Measurements from ENCODE around the gene SMIM35. TPM values are rescaled to one million over a fixed set of nuclear protein-coding genes. Genes with fewer than 3 reads are reported as not detected.

SMIM35 gene
- total RNA-seq, 1 donor from 2014 or later, result not detected

DNA sequence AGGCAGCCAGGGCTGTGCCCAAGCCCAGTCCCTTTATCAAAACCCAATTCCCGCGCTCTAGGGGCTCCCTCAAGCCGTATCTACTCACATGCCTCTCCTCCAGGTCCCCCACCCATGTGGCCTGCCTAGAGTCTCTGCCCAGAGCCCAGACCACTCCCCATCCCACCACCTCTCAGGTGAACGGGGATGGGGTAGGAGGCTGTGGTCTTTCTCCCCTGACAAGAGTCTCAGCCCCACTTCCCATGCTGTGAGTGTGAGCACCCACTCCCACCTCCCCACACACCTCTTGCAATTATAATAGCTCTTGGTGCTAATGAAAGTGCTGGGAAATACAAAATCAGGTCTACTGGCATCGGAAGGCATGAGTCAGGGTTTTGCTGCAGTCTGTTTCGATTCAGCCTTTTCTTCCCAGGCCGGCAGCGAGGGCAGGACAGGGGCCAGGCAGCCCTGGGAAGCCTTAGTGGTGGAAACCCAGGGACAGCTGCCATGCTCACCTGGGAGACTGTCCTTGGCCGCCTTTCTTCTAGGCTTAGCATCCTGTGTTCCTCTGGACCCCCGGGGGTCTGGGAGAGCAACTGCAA, 26.6 kb downstream of the SMIM35 start:
- Histone ChIP-seq H3K9me3 (ENCODE audit: control insufficient read depth in 3 of 3, low read length in 3 of 3) (no peaks in the 10 kb centered on the region), H3K4me3 (ENCODE audit: low read length in 3 of 3) (no peak overlapping the region), H3K36me3 (ENCODE audit: control insufficient read depth in 3 of 3, insufficient read depth in 3 of 3, low read length in 3 of 3) (no peaks in the 10 kb centered on the region), H3K4me1 (ENCODE audit: control insufficient read depth in 3 of 3, insufficient read depth in 3 of 3, low read length in 3 of 3) (peaks cover 10 to 25% (median 24%) of the 10 kb centered on the region in 3 donors), H3K27me3 (ENCODE audit: control insufficient read depth in 3 of 3, insufficient read depth in 3 of 3, low read length in 3 of 3) (peaks cover 0 to 5% (median 3%) of the 10 kb centered on the region in 3 donors), H3K9ac (ENCODE audit: low read depth in 1 of 3, low read length in 3 of 3) (no peak overlapping the region), H3K27ac (ENCODE audit: low read depth, low read length) (peak overlapping the region; percentile 5)

DNA sequence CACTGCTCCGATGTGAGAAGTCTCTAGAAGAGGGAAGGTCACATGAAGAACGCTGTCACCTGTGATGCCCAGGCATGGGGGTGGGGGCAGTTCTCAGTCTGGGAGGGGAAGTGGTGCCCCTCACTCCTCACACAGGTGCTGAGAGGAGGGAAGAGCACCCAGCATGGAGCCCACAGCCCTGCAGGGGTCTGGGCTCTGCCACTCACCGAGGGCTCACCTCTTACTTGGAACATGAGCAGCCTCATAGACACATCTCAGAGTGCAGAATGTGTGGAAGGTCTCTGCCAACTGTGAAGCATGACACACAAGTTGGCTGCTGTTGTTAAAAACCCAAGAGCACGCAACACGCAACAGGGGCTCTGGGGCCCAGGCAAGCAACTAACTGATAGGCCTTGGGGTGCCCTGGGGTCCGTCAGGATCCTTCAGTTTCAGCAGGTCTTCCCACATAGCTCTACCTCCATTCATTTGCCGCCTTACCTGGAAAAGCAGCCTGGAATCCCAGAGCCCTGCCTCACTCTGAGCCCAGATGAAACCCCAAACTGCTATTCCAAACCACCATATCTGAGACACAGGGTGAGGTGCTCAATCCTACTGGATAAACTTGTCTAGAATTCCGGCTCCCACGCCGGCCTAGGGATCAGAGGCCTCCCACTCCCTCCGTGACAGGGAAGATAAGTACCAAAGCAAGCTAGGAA, 27.4 kb downstream of the SMIM35 start:
- Histone ChIP-seq H3K9me3 (ENCODE audit: control insufficient read depth in 3 of 3, low read length in 3 of 3) (no peaks in the 10 kb centered on the region), H3K27ac (ENCODE audit: low read depth, low read length) (no peak overlapping the region), H3K9ac (ENCODE audit: low read depth in 1 of 3, low read length in 3 of 3) (no peak overlapping the region), H3K36me3 (ENCODE audit: control insufficient read depth in 3 of 3, insufficient read depth in 3 of 3, low read length in 3 of 3) (no peaks in the 10 kb centered on the region), H3K4me3 (ENCODE audit: low read length in 3 of 3) (no peak overlapping the region), H3K4me1 (ENCODE audit: control insufficient read depth in 3 of 3, insufficient read depth in 3 of 3, low read length in 3 of 3) (peaks cover 10 to 25% (median 24%) of the 10 kb centered on the region in 3 donors), H3K27me3 (ENCODE audit: control insufficient read depth in 3 of 3, insufficient read depth in 3 of 3, low read length in 3 of 3) (peaks cover 0 to 5% (median 0%) of the 10 kb centered on the region in 3 donors)

GRCh38 chr11:118058311-118059245, 28.2 kb downstream of the SMIM35 start:
- peaks cover 0 to 5% (median 0%) of the 10 kb centered on the region in 3 donors for H3K27me3 ChIP-seq (ENCODE audit: control insufficient read depth in 3 of 3, insufficient read depth in 3 of 3, low read length in 3 of 3)
- H3K9ac ChIP-seq (ENCODE audit: low read depth in 1 of 3, low read length in 3 of 3), result peak overlapping the region in 1 of 3 donors; percentile 25
- H3K4me3 ChIP-seq (ENCODE audit: low read length in 3 of 3), result no peak overlapping the region
- H3K27ac ChIP-seq (ENCODE audit: low read depth, low read length), result no peak overlapping the region
- peaks cover 10 to 25% (median 24%) of the 10 kb centered on the region in 3 donors for H3K4me1 ChIP-seq (ENCODE audit: control insufficient read depth in 3 of 3, insufficient read depth in 3 of 3, low read length in 3 of 3)
- no peaks in the 10 kb centered on the region for H3K9me3 ChIP-seq (ENCODE audit: control insufficient read depth in 3 of 3, low read length in 3 of 3)
- H3K36me3 ChIP-seq (ENCODE audit: control insufficient read depth in 3 of 3, insufficient read depth in 3 of 3, low read length in 3 of 3), result no peaks in the 10 kb centered on the region

DNA sequence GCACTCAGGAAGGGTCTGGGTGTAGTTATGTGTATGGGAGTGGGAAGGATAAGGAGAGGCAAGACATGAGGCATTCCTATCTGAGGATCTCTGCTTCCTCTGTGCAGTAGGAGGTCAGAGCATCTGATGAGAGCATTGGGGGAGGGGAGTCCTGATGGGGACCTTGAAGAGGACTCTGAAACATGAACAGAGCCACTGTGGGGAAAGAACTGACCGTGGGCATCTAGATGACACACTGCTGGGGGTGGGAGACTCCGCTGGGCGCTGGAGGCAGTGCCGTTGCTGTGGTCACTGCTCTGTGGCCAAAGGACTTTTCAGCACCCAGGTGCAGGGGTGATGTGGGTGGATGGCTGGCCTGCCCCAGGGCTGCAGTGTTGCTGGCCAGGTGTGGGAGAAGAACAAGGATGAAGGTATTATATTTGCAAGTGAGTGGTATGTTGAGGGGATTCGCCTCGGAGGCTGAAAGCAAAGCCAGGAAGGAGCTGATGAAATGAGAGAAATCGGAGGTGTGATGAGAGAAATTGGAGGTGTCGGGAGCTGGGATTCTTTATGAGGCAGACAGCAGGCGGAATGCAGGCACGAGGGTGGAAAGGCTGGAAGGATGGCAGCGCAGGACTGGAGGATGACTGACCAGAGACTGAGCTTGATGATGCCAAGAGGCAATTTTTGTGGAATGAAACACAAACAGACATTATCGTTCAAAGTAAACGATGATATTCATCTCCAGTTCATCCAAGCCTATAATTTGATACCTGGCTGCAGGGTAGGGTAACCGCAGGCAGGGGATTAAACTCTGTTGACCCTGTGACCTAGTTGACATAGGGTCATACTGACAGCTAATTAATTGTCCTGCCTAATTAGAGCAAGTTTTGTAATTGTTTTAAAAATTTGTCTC, 29.3 kb downstream of the SMIM35 start:
- Histone ChIP-seq H3K36me3 (ENCODE audit: control insufficient read depth in 3 of 3, insufficient read depth in 3 of 3, low read length in 3 of 3) (no peaks in the 10 kb centered on the region), H3K9ac (ENCODE audit: low read depth in 1 of 3, low read length in 3 of 3) (no peak overlapping the region), H3K4me1 (ENCODE audit: control insufficient read depth in 3 of 3, insufficient read depth in 3 of 3, low read length in 3 of 3) (peaks cover 10 to 26% (median 25%) of the 10 kb centered on the region in 3 donors), H3K9me3 (ENCODE audit: control insufficient read depth in 3 of 3, low read length in 3 of 3) (no peaks in the 10 kb centered on the region), H3K27me3 (ENCODE audit: control insufficient read depth in 3 of 3, insufficient read depth in 3 of 3, low read length in 3 of 3) (peaks cover 0 to 5% (median 0%) of the 10 kb centered on the region in 3 donors), H3K4me3 (ENCODE audit: low read length in 3 of 3) (no peak overlapping the region), H3K27ac (ENCODE audit: low read depth, low read length) (no peak overlapping the region)

- Histone ChIP-seq H3K9ac (ENCODE audit: low read depth in 1 of 3, low read length in 3 of 3) (no peak overlapping the region), H3K4me3 (ENCODE audit: low read length in 3 of 3) (no peak overlapping the region), H3K27me3 (ENCODE audit: control insufficient read depth in 3 of 3, insufficient read depth in 3 of 3, low read length in 3 of 3) (peaks cover 0 to 5% (median 0%) of the 10 kb centered on the region in 3 donors), H3K36me3 (ENCODE audit: control insufficient read depth in 3 of 3, insufficient read depth in 3 of 3, low read length in 3 of 3) (no peaks in the 10 kb centered on the region), H3K4me1 (ENCODE audit: control insufficient read depth in 3 of 3, insufficient read depth in 3 of 3, low read length in 3 of 3) (peaks cover 10 to 26% (median 21%) of the 10 kb centered on the region in 3 donors), H3K9me3 (ENCODE audit: control insufficient read depth in 3 of 3, low read length in 3 of 3) (no peaks in the 10 kb centered on the region), H3K27ac (ENCODE audit: low read depth, low read length) (no peak overlapping the region)
Observed at GRCh38 chr11:118056806-118057205, 30.0 kb downstream of the SMIM35 start.

- no peaks in the 10 kb centered on the region for H3K9me3 ChIP-seq (ENCODE audit: control insufficient read depth in 3 of 3, low read length in 3 of 3)
- peaks cover 5 to 18% (median 13%) of the 10 kb centered on the region in 3 donors for H3K4me1 ChIP-seq (ENCODE audit: control insufficient read depth in 3 of 3, insufficient read depth in 3 of 3, low read length in 3 of 3)
- H3K4me3 ChIP-seq (ENCODE audit: low read length in 3 of 3), result no peak overlapping the region
- H3K27me3 ChIP-seq (ENCODE audit: control insufficient read depth in 3 of 3, insufficient read depth in 3 of 3, low read length in 3 of 3), result peaks cover 0 to 5% (median 0%) of the 10 kb centered on the region in 3 donors
- no peak overlapping the region for H3K27ac ChIP-seq (ENCODE audit: low read depth, low read length)
- H3K36me3 ChIP-seq (ENCODE audit: control insufficient read depth in 3 of 3, insufficient read depth in 3 of 3, low read length in 3 of 3), result no peaks in the 10 kb centered on the region
- H3K9ac ChIP-seq (ENCODE audit: low read depth in 1 of 3, low read length in 3 of 3), result no peak overlapping the region
Observed at GRCh38 chr11:118055966-118056365, 30.8 kb downstream of the SMIM35 start.

DNA sequence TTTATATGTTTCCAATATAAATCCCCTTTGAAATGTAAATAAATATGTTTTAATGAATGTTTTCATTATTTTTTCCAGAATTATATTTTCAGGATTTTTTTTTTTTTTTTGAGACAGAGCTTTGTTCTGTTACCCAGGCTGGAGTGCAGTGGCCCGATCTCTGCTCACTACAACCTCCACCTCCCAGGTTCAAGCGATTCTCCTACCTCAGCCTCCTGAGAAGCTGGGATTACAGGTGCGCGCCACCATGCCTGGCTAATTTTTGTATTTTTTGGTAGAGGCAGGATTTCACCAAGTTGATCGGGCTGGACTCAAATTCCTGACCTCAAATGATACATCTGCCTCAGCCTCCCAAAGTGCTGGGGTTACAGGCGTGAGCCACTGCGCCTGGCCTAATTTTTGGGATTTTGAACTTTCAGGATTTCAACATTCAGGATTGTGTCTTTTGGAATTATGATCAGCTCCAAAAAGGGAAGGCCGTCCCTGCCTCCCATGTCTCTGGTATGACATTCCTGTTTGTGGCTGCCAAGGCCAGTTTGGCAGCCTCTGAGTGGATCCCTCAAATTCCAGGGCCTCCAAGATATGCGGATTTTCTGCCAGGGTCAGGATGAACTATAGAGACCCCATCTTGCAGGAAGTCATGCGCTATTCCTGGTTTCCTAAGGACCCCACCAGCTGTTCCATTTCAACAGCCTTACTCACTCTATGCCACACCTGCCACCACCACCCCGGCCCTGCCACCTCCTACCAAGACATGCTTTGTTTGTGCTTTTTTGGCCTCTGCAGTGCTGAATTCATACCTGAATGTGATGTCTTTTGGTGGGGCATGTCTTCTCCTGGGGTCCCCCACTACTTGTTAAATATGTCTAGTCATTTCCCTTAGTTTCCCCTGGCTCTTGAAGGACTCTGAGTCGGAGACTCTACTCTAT, 31.8 kb downstream of the SMIM35 start:
- Histone ChIP-seq H3K9ac (ENCODE audit: low read depth in 1 of 3, low read length in 3 of 3) (no peak overlapping the region), H3K4me3 (ENCODE audit: low read length in 3 of 3) (no peak overlapping the region), H3K4me1 (ENCODE audit: control insufficient read depth in 3 of 3, insufficient read depth in 3 of 3, low read length in 3 of 3) (peaks cover 0 to 9% (median 4%) of the 10 kb centered on the region in 3 donors), H3K27me3 (ENCODE audit: control insufficient read depth in 3 of 3, insufficient read depth in 3 of 3, low read length in 3 of 3) (peaks cover 0 to 7% (median 0%) of the 10 kb centered on the region in 3 donors), H3K9me3 (ENCODE audit: control insufficient read depth in 3 of 3, low read length in 3 of 3) (no peaks in the 10 kb centered on the region), H3K27ac (ENCODE audit: low read depth, low read length) (no peak overlapping the region), H3K36me3 (ENCODE audit: control insufficient read depth in 3 of 3, insufficient read depth in 3 of 3, low read length in 3 of 3) (no peaks in the 10 kb centered on the region)

GRCh38 chr11:118052581-118053206, 34.1 kb downstream of the SMIM35 start:
- no peaks in the 10 kb centered on the region for H3K36me3 ChIP-seq (ENCODE audit: control insufficient read depth in 3 of 3, insufficient read depth in 3 of 3, low read length in 3 of 3)
- H3K27me3 ChIP-seq (ENCODE audit: control insufficient read depth in 3 of 3, insufficient read depth in 3 of 3, low read length in 3 of 3), result peaks cover 0 to 2% (median 0%) of the 10 kb centered on the region in 3 donors
- peaks cover 0 to 2% (median under 1%) of the 10 kb centered on the region in 3 donors for H3K4me1 ChIP-seq (ENCODE audit: control insufficient read depth in 3 of 3, insufficient read depth in 3 of 3, low read length in 3 of 3)
- H3K9me3 ChIP-seq (ENCODE audit: control insufficient read depth in 3 of 3, low read length in 3 of 3), result no peaks in the 10 kb centered on the region
- H3K27ac ChIP-seq (ENCODE audit: low read depth, low read length), result no peak overlapping the region
- no peak overlapping the region for H3K4me3 ChIP-seq (ENCODE audit: low read length in 3 of 3)
- no peak overlapping the region for H3K9ac ChIP-seq (ENCODE audit: low read depth in 1 of 3, low read length in 3 of 3)
